GM04504 (cell line): Measurements from ENCODE around the gene CUL1.

ENCODE experiments used
- DNase-seq: peaks from one replicate; pipeline ENCODE4 v3.0.0-alpha.2; 2012; ENCODE audit warnings: low read depth

The CUL1 gene

DNA sequence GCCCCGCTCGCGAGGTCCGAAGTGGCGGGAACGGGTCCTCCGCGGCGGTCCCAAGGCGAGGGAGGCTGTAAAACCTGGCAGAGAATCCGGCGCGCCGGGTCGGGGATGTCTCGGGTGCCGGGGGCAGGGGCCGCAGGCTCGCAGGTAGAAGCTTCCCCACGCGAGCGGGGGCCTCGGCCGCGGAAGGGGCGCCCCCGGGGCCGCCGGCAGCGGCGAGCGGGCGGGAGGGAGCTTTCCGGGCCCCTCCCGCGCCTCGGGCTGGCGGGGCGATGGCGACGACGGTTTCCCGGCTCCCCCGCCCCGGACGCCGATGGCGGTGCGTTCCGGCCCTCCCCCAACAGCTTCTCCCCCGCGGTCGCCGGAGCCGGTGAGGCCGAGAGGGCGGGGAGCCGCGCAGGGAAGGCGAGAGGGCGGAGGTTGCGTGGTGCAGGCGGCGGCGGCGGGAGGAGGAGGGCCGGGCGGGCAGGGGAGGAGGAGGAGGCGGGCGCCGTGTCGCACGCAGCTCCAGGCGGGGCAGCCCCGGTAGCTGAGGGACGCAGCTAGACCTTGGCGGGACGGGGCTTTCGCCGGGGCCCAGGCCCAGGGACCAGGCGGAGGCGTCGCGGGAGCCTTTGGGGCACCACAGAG lies at the start of gene CUL1:
CUL1 (plus strand) TSS at position 507 of the 627 bp plus-strand sequence. CDS start 31,220 bp downstream, outside the sequence.
- peak; percentile 48 for DNase-seq

DNA sequence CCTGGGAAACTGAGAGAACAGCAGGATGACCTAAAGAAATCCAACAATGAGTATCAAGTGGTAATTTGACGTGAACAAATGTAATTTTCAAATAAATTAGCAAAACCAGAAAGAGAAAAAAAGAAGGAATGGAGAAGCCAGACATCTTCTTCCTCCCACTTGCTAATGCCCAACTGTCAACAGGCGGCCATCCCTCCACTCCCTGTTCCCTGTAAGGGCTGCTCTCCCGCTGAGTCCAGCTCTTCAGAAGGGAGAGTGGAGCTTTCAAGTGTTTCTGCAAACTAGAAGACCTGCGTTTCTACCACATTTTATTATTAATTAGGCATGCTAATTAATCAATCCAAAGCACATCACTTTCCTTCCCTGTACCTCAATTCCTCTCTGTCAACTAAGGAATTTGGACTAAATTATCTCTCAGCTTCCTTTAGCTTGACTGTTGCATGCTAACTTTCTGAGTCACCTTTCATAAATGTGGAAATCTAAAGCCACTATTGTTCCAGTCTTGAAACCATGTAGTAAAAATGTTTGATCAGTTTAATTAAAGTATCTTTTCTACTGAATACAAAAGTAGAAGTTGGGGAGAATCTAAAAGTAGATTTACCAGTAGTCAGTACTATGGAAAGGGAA lies 48.4 kb upstream of the CUL1 start:
- peak; percentile 12 for DNase-seq

DNA sequence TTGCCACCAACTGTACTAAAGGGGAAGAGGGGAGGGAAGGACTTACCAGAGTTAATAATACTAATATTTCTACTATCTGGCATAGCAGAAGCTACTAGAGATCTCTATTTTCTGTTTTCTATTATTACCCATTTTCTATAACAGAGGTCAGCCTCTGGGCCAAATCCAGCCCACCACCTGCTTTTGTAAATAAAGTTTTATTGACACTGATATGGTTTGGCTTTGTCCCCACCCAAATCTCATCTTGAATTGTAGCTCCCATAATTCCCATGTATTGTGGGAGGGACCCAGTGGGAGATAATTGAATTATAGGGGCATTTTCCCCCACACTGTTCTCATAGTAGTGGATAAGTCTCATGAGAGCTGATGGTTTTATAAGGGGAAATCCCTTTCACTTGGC lies 45.9 kb upstream of the CUL1 start:
- DNase-seq: no peak

DNA sequence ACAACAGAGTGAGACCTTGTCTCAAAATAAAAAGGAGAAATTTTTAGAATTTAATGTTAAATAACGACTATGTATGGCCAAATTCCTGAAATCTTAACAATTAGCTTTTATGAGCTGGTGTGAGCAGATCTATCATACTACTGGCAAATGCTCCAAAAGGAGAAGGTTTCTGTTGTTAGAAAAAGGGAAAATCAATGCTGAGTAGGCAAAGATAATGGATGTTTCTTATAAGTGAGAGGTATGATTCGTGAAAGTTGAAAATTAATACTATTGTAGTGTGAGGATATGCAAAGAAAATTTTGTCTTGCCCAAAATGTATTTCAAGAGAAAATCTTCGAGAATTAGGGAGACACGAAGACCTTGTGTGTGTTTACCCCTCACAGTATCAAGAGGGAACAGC lies 40.8 kb upstream of the CUL1 start:
- no peak for DNase-seq

DNA sequence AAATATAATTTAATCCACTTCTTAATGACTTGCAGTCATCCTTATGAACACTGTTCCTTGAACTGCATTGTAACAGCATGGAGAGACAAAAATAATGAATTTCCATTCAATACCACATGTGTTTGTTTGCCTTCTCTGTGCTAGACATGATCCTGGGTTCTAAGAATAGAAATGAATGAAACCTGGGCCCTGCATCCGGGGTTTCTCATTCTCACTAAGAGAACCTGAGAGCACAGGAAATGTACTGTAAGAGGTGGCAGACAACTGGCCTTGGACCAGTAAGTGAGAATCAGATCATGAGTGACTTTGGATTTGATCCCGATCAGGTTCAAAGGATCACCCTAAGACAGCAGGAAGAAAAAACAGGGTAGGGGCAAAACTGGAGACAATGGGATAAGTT lies 37.2 kb upstream of the CUL1 start:
- no peak for DNase-seq

DNA sequence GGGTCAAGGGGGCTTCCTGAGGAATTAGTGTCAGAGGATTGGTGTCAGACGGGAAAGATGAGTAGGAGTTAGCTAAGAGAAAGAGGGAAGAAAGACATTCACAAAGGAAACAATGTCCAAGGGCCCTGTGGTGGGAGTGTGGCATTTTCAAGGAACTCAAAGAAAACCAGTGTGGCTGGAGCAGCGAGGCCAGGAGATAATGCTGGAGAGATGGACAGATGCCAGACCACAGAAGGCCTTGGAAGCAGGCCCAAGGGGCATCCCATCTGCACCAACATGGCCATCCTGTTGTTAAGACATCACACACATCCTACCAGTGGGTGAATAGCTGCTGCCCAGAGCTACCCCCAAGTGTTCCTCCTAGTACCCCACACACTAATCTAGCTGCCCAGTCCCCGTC lies 36.1 kb upstream of the CUL1 start:
- no peak for DNase-seq

DNA sequence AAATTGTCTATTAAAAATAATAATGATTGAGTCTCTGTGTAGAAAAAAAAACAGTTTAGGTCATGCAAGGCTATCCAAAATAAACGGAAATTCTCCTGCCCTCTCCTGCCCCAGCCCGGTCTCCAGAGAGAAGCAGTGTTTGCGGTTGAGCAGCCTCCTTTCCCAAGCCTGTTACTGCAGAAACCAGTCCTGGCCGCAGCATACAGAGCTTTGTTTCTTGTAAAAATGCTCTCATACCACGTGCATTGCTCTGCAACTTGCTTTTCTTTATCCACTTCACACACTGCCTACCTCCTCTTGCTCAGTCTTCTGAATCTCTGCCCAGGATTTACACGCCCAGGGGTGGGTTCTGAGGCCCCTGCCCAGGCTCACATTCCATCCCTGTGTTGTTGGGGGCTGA lies 34.4 kb upstream of the CUL1 start:
- DNase-seq: peak; percentile 2

DNA sequence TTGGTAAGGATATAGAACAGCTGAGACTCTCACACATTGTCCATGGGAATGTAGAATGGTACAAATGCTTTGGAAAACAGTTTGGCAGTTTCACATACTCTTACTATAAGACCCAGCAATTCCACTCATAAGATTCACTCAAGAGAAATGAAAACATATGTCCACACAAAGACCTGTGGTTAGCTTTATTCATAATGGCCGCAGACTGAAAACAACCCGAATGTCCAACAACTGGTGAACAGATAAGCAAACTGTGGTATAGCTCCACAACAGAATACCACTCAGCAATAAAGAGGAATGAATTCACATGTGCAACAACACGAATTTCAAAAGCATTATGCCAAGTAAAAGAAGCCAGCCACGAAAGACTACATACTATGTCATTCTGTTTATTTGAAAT lies 33.5 kb upstream of the CUL1 start:
- no peak for DNase-seq

DNA sequence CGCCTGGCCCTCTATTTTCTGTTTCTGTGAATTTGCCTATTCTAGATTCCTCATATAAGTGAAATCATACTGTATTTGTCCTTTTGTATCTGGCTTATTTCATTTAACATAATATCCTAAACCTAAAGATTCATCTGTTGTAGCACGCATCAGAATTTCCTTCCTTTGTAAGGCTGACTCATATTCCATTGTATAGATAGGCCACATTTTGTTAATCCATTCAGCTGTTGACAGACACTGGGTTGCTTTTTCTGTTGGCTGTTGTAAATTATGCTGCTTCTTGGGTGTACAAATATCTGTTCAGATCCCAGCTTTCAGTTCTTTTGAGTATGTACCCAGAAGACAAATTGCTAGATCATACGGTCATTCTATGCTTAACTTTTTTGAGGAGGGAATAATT lies 28.8 kb upstream of the CUL1 start:
- no peak for DNase-seq

DNA sequence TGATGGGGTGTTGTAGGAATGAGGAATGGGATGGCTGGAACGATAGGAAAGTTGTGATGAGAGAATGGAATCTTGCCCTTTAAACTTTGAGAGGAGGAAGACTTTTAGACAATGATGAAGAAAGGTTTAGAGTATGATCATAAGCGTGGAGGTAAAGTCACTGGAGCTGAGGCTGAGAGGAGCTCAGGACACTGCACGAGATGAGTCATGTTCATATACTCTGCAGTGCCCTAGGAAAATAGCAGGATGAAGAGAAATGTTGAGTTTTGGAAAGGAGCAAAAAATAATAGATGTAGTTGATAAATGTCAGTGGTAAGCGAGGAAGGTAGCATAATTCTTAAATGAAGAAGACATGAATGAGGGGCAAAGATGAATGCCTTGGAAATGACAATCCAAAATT lies 28.3 kb upstream of the CUL1 start:
- no peak for DNase-seq

DNA sequence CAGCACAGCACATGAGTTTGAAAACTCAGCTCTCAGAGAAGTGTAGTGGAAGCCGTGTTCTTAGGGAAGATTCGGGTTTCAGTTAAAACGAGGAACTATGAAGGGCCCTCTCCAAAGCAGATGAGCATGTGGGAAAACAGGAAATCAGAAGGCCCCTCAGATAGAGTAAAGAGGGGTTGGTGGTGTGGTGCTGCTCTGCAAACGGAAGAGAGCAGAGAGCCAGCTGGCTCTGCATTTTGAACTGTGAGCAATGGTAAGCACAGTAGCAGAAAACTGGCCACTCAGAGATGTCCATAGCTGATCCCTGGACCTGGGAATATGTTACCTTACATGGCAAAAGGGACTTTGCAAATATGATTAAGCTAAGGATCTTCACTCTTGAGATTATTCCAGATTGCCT lies 27.9 kb upstream of the CUL1 start:
- DNase-seq: no peak

DNA sequence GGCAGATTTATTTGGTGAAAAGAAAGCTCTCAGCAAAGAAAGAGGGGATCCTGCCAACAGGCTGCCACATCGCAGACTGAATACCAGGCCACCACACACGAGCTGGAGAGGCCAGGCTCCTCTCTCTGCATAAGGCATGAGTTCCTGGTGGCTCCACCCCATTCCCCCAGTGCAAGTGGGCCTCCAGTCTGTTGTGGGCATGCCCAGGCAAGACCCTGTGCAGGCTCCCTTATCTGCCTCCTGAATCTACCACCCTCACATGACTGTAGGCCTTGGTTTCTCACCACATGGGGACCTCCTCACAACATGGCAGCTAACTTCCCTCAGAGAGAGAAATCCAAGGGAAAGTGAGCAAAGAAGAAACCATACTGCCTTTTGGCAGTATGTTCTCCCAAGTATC lies 26.7 kb upstream of the CUL1 start:
- no peak for DNase-seq

DNA sequence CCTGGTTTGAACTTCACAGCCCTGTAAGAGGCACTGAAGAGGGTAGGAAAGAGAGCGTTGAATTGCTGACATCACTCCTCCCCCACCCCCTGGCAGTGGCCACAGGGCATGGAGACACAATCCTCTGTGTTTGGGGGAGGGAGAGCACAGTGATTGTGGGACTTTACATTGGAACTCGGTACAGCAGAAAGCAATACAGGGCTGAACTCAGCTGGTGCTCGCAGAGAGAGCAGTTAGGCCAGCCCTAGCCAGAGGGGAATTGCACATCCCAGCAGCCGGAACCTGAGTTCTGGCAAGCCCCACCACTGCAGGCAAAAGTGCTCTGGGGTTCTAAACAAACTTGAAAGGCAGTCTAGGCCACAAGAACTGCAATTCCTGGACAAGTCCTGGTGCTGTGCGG lies 24.0 kb upstream of the CUL1 start:
- no peak for DNase-seq

DNA sequence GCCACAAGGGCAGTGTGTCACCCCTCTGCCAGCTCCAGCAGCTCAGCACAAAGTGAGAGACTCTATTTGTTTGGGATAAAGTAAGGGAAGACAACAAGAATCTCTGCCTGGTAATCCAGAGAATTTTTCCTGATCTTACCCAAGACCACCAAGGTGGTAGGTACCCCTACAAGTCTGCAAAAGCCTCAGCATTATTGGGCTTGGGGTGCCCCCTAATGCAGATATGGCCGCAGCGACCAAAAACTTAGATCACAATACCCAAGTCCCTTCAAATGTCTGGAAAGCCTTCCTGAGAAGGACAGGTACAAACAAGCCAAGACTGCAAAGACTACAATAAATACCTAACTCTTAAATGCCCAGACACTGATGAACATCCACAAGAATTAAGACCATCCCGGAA lies 22.4 kb upstream of the CUL1 start:
- DNase-seq: no peak

DNA sequence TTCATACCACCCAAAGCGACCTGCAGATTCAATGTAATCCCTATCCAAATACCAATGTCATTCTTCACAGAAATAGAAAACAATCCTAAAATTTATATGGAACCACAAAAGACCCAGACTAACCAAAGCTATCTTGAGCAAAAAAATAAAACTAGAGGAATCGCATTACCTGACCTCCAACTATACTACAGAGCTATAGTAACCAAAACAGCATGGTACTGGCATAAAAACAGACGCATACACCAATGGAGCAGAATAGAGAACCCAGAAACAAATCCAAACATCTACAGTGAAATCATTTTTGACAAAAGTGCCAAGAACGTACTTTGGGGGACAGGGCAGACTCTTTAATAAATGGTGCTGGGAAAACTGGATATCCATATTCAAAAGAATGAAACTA lies 16.9 kb upstream of the CUL1 start:
- DNase-seq: no peak

DNA sequence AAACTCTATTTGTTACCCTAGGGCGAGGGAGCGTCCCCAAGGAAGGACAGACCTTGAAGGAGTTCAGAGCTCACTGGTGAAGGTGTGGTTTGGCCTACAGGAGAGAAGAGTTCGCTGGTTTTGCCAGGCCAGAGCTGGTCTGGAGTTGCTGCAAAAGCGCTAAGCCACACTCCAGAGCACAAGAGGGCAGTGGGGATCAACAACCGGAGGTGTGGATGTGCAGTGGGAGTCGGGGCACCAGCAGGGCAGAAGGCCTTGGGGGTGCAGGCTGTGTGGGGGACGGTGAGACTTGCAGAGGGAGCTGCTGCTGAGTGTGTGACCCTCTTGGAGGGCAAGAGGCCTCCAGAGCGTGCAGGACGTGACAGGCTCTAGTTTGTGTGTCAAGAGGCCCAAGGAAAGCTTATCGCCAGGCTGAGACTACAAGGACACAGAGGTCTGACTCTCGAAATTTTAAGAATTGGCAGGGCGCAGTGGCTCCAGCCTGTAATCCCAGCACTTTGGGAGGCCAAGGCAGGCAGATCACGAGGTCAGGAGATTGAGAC lies 14.3 kb upstream of the CUL1 start:
- no peak for DNase-seq

DNA sequence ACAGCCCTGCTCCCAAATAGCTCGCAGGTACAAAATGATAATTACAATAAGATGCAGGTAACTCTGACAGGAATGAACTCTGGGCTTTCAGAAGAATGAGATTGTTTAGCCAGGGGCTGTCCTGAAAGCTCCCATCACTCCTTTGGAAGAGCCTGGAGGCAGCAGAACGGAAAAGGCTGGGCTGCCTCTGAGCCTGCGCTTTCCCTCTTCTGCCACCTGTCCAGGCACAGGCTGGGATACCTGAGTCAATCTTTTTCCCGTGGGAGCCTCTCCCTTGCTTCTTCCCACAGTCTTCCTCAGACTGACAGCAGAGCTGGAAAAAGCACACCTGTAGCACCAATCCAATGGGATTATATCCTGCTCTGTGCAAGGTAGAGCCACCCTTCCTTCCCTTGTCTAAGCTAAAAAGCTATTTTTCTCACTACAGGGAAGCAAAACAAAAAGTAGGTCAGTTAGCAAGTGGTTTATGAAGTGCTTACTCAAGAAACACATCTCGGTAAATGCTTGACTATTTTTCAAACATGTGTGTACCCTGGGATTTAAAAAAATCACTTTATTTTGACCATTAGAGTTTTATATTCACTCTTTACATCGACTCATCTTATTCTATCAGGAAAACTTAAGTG lies 12.3 kb upstream of the CUL1 start:
- no peak for DNase-seq

DNA sequence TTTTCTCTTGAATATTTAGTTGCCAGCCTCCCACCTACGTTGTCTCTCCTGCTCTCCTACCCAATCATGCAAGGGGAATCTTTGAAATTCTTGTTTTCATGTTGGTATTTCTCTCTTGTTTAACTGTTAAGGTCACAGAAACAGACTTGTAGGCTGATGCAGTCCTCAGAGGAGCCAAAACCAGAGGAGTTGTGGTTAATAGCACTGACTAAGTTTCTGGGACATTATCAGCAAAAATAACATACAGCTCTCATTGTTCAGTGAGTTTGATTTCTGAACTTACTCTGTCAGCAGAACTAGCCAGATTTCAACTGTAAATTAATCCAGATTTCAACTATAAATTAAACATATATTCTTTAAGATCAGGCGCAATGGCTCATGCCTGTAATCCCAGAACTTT lies 11.1 kb upstream of the CUL1 start:
- no peak for DNase-seq

DNA sequence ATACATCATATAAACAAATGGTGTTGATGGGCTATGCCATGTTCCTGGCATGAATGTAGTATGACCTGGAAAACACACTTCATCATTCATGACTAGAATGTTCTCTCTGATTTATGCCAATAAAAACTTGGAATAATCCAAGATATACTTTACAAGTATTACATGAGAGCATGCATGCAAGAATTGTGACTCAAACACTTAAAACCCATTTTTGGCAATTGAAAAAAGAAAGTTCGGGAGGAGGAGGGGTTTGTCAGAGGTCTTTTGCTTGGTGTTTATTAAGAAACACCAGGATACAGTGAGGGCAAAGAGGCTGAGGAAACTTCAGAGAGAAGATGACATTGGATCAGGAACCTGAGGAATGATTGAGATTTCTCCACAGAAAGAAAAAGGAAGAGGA lies 10.2 kb upstream of the CUL1 start:
- no peak for DNase-seq

DNA sequence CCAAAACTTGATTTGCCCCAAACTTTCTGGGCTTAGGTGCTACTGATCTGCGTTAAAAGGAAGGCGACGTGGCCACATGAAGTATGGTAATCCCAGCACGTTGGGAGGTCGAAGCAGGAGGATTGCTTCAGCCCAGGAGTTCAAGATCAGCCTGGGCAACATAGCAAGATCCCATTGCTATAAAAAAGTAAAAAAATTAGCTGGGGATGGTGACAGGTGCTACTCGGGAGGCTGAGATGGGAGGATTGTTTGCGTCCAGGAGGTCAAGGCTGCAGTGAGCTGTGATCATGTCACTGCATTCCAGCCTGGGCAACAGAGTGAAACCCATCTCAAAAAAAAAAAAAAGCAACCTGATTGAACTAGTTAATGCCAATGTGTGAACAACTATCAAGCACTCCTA lies 5.1 kb upstream of the CUL1 start:
- no peak for DNase-seq

DNA sequence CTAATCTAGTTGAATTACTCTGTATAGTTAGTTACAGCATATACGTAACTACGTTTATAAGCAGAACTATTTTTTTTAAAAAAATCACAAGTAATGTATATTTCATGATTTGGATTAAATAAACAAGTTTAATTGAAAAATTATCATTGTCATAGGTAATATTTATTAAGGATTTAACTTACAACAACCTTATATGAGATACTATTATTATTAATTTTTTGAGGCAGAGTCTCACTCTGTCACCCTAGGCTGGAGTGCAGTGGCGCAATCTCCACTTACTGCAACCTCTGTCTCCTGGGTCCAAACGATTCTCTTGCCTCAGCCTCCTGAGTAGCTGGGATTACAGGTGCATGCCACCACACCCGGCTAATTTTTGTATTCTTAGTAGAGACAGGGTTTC lies 4.1 kb upstream of the CUL1 start:
- DNase-seq: no peak

DNA sequence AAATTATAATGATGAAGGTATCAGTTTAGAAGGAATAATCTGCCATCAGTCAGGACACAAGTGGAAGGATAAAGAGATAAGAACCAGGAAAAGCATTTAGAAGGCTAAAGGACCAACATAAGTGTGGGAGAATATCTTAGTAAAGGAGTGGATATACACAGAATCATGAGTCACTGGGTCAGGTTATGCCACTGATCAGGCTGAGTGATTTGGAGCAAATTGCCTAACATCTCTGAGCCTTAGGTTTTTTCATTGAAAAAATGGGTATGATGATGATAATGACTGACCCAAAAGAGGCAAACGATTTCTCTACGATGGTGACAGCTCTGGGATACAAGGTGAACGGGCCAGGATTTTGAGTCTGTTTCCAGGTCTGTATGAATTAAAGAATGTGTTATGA lies 2.8 kb upstream of the CUL1 start:
- DNase-seq: no peak

DNA sequence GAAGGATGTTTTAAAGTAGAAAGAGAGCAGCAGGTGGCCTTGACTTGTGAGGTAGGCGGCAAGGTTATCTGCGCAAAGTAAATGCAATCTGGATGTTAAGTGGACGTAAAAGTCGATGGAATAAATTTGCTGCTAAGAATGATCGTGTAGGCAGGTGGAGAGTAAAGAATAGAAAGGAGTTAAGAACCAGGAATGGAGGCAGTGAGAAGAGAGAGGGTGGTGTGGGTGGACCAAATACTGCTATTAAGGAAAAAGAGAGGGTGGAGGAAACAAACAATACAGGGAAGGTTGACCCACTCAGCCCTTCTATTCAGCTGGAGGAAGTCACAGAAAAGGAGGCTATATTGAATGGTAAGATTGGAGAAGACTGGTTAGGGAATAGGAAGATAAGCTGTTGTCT lies 1.9 kb upstream of the CUL1 start:
- DNase-seq: no peak
